Ascending aorta (tissue), 2 donors: Measurements from ENCODE around the gene IGSF10. TPM values are rescaled to one million over a fixed set of nuclear protein-coding genes. Genes with fewer than 3 reads are reported as not detected.

Experiments
- DNase-seq, 2 donors: peaks; one replicate each; pipeline ENCODE4 v3.0.0-alpha.2; 2019; ENCODE audit warnings: low spot score in 2 of 2
- H3K27ac ChIP-seq, 2 donors: fragments of 200-600 bp; sonication (generic); one replicate each; pipeline ENCODE4 v1.5.1; 2016 to 2017; ENCODE audit warnings: mild to moderate bottlenecking in 1 of 2
- H3K27me3 ChIP-seq: fragments of 200-600 bp; sonication (generic); one replicate; pipeline ENCODE4 v1.5.1; 2017
- H3K36me3 ChIP-seq, 2 donors: fragments of 200-600 bp; sonication (generic); one replicate each; pipeline ENCODE4 v1.5.1; 2016
- H3K4me1 ChIP-seq, 2 donors: fragments of 200-600 bp; sonication (generic); one replicate each; pipeline ENCODE4 v1.5.1; 2016 to 2017; ENCODE audit warnings: mild to moderate bottlenecking in 1 of 2
- H3K4me3 ChIP-seq, 2 donors: fragments of 200-600 bp; sonication (generic); one replicate each; pipeline ENCODE4 v1.5.1; 2016 to 2017; ENCODE audit warnings: mild to moderate bottlenecking in 1 of 2
- H3K9me3 ChIP-seq, 2 donors: fragments of 200-600 bp; sonication (generic); one replicate each; pipeline ENCODE4 v1.5.1; 2016
- CTCF ChIP-seq, 3 experiments: fragments of 200-600 bp in 2 of 3; fragments of 450-650 bp in 1 of 3; sonication (generic) in 2 of 3; IDR thresholded peaks; one replicate each; pipeline ENCODE4 v1.5.1; 2016 to 2019; ENCODE audit warnings: antibody characterized with exemption in 3 of 3, mild to moderate bottlenecking in 1 of 3, moderate library complexity in 1 of 3
- intact Hi-C: fragments of 100-400 bp; cut with DNase I; formaldehyde crosslinking; loops from one replicate; pipeline ENCODE4 v1.15.1; 2023
- total RNA-seq: library from RNA; depleted of rRNA; stranded (reverse); fragments of >200 nt; gene quantifications from one replicate; pipeline ENCODE4 v1.1.0, GENCODE V29; 2016

The IGSF10 gene
- total RNA-seq, 1 donor from 2014 or later: 1.7 TPM

- Histone ChIP-seq H3K9me3 (no peaks in the 10 kb centered on the region), H3K27me3 (no peaks in the 10 kb centered on the region), H3K27ac (no peak overlapping the region), H3K4me1 (no peaks in the 10 kb centered on the region), H3K4me3 (no peak overlapping the region), H3K36me3 (no peaks in the 10 kb centered on the region)
- intact Hi-C loops: no loop called here
- no peak for TF ChIP-seq CTCF (IDR thresholded peaks at IDR 0.05)
- no peak for DNase-seq
These were observed 26.5 kb downstream of the IGSF10 start for GRCh38 chr3:151434151-151434890.

GRCh38 chr3:151432616-151433372, 28.1 kb downstream of the IGSF10 start:
- Histone ChIP-seq H3K36me3 (no peaks in the 10 kb centered on the region), H3K4me3 (no peak overlapping the region), H3K27me3 (no peaks in the 10 kb centered on the region), H3K9me3 (no peaks in the 10 kb centered on the region), H3K27ac (no peak overlapping the region), H3K4me1 (no peaks in the 10 kb centered on the region)
- intact Hi-C loops: no loop called here
- no peak for TF ChIP-seq CTCF (IDR thresholded peaks at IDR 0.05)
- no peak for DNase-seq

GRCh38 chr3:151431940-151432339, 28.9 kb downstream of the IGSF10 start:
- Histone ChIP-seq H3K4me3 (no peak overlapping the region), H3K27me3 (no peaks in the 10 kb centered on the region), H3K27ac (no peak overlapping the region), H3K36me3 (no peaks in the 10 kb centered on the region), H3K9me3 (no peaks in the 10 kb centered on the region), H3K4me1 (no peaks in the 10 kb centered on the region)
- intact Hi-C loops: no loop called here
- TF ChIP-seq CTCF (IDR thresholded peaks at IDR 0.05): no peak
- no peak for DNase-seq

- H3K4me3 ChIP-seq: no peak overlapping the region
- no peak for TF ChIP-seq CTCF (IDR thresholded peaks at IDR 0.05)
- intact Hi-C loops: no loop called here
- no peaks in the 10 kb centered on the region for H3K4me1 ChIP-seq
- no peak overlapping the region for H3K27ac ChIP-seq
- DNase-seq: no peak
- H3K36me3 ChIP-seq: no peaks in the 10 kb centered on the region
- no peaks in the 10 kb centered on the region for H3K9me3 ChIP-seq
- no peaks in the 10 kb centered on the region for H3K27me3 ChIP-seq
These were observed 29.9 kb downstream of the IGSF10 start for GRCh38 chr3:151430821-151431484.

- intact Hi-C loops: no loop called here
- DNase-seq: no peak
- no peaks in the 10 kb centered on the region for H3K27me3 ChIP-seq
These were observed 32.5 kb downstream of the IGSF10 start for GRCh38 chr3:151428386-151428785.

More at GRCh38 chr3:151428386-151428785, 32.5 kb downstream of the IGSF10 start:
- H3K36me3 ChIP-seq: no peaks in the 10 kb centered on the region
- H3K27ac ChIP-seq: no peak overlapping the region
- H3K4me1 ChIP-seq: no peaks in the 10 kb centered on the region
- TF ChIP-seq CTCF (IDR thresholded peaks at IDR 0.05): no peak
- H3K4me3 ChIP-seq: no peak overlapping the region
- H3K9me3 ChIP-seq: no peaks in the 10 kb centered on the region
